ENCODE data around the gene CEACAM6.
A peak's percentile ranks its signal among the peaks of the same experiment; 100 is the strongest.

Gene CEACAM6

DNA sequence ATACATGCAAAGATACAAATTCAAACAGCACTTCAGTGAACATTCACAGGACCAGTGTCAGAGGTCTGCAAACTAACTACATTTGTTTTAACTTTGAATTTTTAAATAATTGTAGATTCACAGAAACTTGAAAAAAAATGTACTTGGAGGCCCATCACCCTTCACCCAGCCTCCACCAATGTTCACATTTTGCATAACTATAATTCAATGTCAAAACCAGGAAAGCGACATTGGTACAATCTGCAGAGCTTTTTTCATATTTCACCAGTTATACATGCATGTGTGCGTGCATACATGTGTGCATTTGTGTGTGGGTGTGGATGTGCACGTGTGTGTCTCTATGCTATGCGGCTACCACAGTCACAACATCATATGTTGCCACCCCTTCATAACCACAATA, 60.0 kb downstream of the CEACAM6 start:
- Mint-ChIP-seq H3K9me3 (no peaks in the 10 kb centered on the region), H3K27ac (no peak overlapping the region)
- no peak for DNase-seq (ENCODE audit: low spot score)

DNA sequence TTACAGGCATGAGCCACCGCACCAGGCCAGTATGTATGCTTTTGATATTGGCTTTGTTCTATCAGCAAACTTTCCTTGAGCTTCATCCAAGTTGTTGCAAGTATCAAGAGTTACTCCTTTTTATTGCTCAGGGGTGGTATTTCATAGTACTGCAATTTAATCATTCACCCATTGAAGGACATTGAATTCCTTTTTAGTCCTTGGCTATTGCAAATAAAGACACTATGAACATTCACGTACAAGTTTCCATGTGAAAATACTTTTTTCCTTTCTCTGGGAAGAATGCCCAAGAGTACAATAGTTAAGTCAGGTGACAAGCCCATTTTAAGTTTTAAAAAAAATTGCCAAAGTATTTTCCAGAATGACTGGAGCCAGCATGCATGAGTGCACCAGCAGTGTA, 61.4 kb downstream of the CEACAM6 start:
- Mint-ChIP-seq H3K4me3 (no peak overlapping the region), H3K36me3 (ENCODE audit: low read depth) (no peaks in the 10 kb centered on the region), H3K4me1 (ENCODE audit: low read depth) (peaks cover 2% of the 10 kb centered on the region), H3K27me3 (ENCODE audit: low read depth) (peaks cover 11% of the 10 kb centered on the region), H3K27ac (no peak overlapping the region), H3K9me3 (no peaks in the 10 kb centered on the region)
- no peak for DNase-seq (ENCODE audit: low spot score)

More for the DNA sequence above, 60.0 kb downstream of the CEACAM6 start:
- H3K4me1 Mint-ChIP-seq (ENCODE audit: low read depth) = peaks cover 2% of the 10 kb centered on the region
- H3K27me3 Mint-ChIP-seq (ENCODE audit: low read depth) = peaks cover 2% of the 10 kb centered on the region
- no peaks in the 10 kb centered on the region for H3K36me3 Mint-ChIP-seq (ENCODE audit: low read depth)
- H3K4me3 Mint-ChIP-seq = no peak overlapping the region

DNA sequence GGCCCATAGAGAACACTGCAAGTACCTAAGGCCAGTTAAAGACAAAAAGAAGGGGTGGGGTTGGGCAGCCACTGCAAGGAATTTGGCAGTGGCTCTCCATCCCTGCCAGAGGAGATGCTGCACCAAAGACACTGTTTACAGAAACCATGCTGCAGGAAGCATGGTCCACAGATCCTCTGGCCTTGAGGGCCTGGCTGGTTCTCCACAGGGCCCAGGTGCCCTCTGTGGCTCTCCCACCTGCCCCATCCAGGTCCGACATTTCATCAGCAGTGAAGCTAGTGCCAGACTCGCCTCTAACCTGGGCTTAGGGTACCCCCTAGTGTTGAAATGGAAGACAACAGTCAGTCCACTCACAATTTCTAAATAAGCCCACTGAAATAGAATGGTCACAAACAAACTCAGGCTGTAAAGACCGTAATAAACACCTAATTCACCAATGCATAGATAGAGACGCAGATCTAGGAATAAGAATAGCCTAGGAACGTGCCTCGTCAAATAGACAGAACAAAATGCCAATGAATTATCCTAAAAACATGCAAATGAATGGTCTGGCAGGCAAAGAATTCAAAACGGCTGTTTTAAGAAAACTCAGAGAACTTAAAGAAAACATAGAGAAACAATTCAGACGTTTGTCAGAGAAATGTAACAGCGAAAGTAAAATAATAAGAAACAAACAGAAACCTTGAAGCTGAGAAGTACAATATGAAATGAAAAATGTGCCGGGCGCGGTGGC, 65.8 kb downstream of the CEACAM6 start:
- H3K27ac Mint-ChIP-seq = no peak overlapping the region
- H3K4me3 Mint-ChIP-seq = no peak overlapping the region
- H3K36me3 Mint-ChIP-seq (ENCODE audit: low read depth) = no peaks in the 10 kb centered on the region
- H3K4me1 Mint-ChIP-seq (ENCODE audit: low read depth) = no peaks in the 10 kb centered on the region
- H3K9me3 Mint-ChIP-seq = no peaks in the 10 kb centered on the region
- peak; percentile 25 for DNase-seq (ENCODE audit: low spot score)
- peaks cover 18% of the 10 kb centered on the region for H3K27me3 Mint-ChIP-seq (ENCODE audit: low read depth)

Data from T-helper 2 cell treated with Interferon-gamma antibody and Interleukin-4, amounts not matched to agents 5 μg/mL and 100 μg/mL, for 36 hours (primary cell).